Neural progenitor cell (in vitro differentiated cells): ENCODE measurements around the gene TUBAL3.

Source experiments
- CTCF ChIP-seq: fragments of 200-600 bp; sonication (generic); IDR thresholded peaks from 2 replicates; pipeline ENCODE4 v1.5.1; 2017; ENCODE audit warnings: antibody characterized with exemption, mild to moderate bottlenecking
- EZH2 ChIP-seq: fragments of 200-600 bp; sonication (generic); IDR thresholded peaks from 2 replicates; pipeline ENCODE4 v1.6.1; 2017; ENCODE audit warnings: antibody characterized with exemption, mild to moderate bottlenecking, moderate library complexity
- EZH2phosphoT487 ChIP-seq: fragments of 200-600 bp; sonication (generic); IDR thresholded peaks from 2 replicates; pipeline ENCODE4 v1.6.1; 2017; ENCODE audit warnings: antibody characterized with exemption

- TF ChIP-seq CTCF (peak; percentile 87), EZH2phosphoT487 (no peak), EZH2 (no peak)
Measured at GRCh38 chr10:5442065-5442989, 37.7 kb upstream of the TUBAL3 start.
